ENCODE data around the gene XPC.

The XPC gene

DNA sequence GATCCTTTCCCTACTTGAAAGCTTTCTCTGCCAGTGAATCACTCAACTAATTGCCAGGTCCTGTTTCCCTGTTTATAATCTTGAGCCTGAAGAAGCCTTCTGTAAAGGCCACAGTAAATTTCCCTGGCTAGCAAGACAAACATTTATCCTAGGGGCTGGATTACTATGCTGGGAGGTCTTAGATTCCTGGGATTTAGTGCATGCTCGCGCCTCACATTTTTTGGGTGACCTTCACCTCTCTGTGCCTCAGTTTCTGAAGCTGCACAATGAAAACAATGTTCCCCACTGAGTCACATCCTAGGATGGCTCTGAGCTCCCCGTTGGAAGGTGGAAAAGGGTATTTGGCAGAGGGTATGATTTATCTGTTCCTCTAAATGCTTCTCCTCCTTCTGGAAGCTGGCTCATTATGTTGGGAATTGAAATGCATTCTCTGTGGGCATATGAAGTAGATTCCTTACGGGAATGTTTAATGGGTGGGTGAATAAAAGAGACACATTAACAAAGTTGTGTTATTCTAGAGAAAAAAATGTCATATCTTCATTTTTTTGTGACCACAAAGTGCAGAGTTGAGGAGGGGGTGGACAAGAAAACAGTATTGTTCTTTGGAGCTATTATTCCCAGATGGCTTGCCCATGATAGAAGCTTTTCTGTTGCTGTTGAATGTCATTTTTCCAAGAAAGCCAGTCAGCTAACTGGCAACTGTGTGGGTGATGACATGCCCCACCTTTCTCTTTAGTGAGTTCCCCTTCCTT is 32.6 kb upstream of the XPC start:
- H3K4me1 ChIP-seq (ENCODE audit: low read length), result no peaks in the 10 kb centered on the region
- no peaks in the 10 kb centered on the region for H3K27me3 ChIP-seq (ENCODE audit: low read depth, low read length)
- TF ChIP-seq, protein P1, sequence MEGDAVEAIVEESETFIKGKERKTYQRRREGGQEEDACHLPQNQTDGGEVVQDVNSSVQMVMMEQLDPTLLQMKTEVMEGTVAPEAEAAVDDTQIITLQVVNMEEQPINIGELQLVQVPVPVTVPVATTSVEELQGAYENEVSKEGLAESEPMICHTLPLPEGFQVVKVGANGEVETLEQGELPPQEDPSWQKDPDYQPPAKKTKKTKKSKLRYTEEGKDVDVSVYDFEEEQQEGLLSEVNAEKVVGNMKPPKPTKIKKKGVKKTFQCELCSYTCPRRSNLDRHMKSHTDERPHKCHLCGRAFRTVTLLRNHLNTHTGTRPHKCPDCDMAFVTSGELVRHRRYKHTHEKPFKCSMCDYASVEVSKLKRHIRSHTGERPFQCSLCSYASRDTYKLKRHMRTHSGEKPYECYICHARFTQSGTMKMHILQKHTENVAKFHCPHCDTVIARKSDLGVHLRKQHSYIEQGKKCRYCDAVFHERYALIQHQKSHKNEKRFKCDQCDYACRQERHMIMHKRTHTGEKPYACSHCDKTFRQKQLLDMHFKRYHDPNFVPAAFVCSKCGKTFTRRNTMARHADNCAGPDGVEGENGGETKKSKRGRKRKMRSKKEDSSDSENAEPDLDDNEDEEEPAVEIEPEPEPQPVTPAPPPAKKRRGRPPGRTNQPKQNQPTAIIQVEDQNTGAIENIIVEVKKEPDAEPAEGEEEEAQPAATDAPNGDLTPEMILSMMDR (IDR thresholded peaks at IDR 0.05; ENCODE audit: low read depth, low read length), result no peak
- no peak for TF ChIP-seq EZH2phosphoT487 (IDR thresholded peaks at IDR 0.05; ENCODE audit: low read depth)
- H2AFZ ChIP-seq (ENCODE audit: low read depth, low read length), result no peak overlapping the region
- H3K9ac ChIP-seq (ENCODE audit: low read length), result no peak overlapping the region
- H3K9me3 ChIP-seq (ENCODE audit: insufficient read depth, low read length), result no peaks in the 10 kb centered on the region
- no peaks in the 10 kb centered on the region for H3K79me2 ChIP-seq (ENCODE audit: low read length)
- no peak overlapping the region for H3K4me3 ChIP-seq (ENCODE audit: low read length)
- H3K4me2 ChIP-seq (ENCODE audit: low read length), result no peak overlapping the region
- H4K20me1 ChIP-seq (ENCODE audit: insufficient read depth, low read length), result no peaks in the 10 kb centered on the region
- H3K27ac ChIP-seq (ENCODE audit: low read length), result no peak overlapping the region
- H3K36me3 ChIP-seq (replicated peaks; ENCODE audit: low read depth, low read length), result no peaks in the 10 kb centered on the region

DNA sequence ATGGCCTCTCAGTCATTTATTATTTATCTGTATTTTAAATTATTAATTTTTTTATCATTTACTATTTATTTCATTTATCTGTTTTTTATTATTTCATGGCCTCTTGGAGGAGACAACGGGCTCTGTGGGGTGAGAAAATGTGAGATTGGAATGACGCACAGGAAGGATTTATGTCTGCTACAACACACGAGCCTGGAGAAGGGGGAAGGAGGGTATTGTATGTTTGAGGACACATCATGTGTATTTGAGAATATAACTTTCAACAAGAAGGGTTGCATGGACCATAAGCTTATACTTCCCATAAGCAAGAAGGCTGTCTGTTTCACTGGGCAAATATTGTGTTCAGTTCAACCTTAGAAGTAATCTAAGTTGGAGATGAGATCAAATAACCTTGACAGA is 31.9 kb upstream of the XPC start:
- Histone ChIP-seq H2AFZ (ENCODE audit: low read depth, low read length) (no peak overlapping the region), H3K4me2 (ENCODE audit: low read length) (no peak overlapping the region), H3K27ac (ENCODE audit: low read length) (no peak overlapping the region), H3K9ac (ENCODE audit: low read length) (no peak overlapping the region), H3K4me1 (ENCODE audit: low read length) (no peaks in the 10 kb centered on the region), H4K20me1 (ENCODE audit: insufficient read depth, low read length) (no peaks in the 10 kb centered on the region), H3K27me3 (ENCODE audit: low read depth, low read length) (no peaks in the 10 kb centered on the region), H3K36me3 (replicated peaks; ENCODE audit: low read depth, low read length) (no peaks in the 10 kb centered on the region), H3K79me2 (ENCODE audit: low read length) (no peaks in the 10 kb centered on the region), H3K4me3 (ENCODE audit: low read length) (no peak overlapping the region), H3K9me3 (ENCODE audit: insufficient read depth, low read length) (no peaks in the 10 kb centered on the region)
- TF ChIP-seq, protein P1 (IDR thresholded peaks at IDR 0.05; ENCODE audit: low read depth, low read length), result no peak
- TF ChIP-seq EZH2phosphoT487 (IDR thresholded peaks at IDR 0.05; ENCODE audit: low read depth), result no peak

DNA sequence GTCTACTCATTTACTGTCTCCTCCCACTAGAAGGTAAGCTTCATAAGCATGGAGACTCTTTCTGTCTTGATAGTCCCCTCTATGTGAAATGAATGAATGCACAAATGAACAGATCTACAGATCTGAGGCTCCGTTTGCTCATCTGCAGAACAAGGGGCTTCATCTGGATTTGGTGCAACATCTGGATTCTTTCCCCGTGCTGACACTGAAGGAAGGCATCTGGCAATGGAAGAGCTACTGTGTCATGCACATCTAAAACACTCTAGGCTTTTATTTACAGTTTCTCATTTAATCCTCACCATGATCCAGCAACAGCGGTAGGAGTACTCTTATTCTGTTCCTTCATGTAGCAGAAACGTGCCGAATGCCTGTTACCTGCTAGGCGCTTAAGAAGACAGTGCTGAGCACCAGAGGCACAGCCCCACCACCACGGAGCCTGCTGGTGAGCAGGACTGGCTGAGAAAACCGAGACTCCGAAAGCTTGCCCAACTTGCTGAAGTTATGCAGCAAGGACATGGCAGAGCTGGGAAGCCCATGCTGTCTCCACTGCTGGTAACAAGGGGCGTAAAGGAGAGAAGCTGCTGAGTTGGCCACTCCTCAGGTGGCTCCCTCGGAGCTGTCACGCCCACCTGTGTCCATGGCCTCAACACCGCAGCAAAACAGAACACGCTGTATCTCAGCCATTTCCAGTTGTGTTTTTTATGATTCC is 31.3 kb upstream of the XPC start:
- Histone ChIP-seq H3K79me2 (ENCODE audit: low read length) (no peaks in the 10 kb centered on the region), H3K36me3 (replicated peaks; ENCODE audit: low read depth, low read length) (no peaks in the 10 kb centered on the region), H2AFZ (ENCODE audit: low read depth, low read length) (no peak overlapping the region), H3K9me3 (ENCODE audit: insufficient read depth, low read length) (no peaks in the 10 kb centered on the region), H3K27me3 (ENCODE audit: low read depth, low read length) (no peaks in the 10 kb centered on the region), H4K20me1 (ENCODE audit: insufficient read depth, low read length) (no peaks in the 10 kb centered on the region), H3K4me2 (ENCODE audit: low read length) (no peak overlapping the region), H3K4me3 (ENCODE audit: low read length) (no peak overlapping the region), H3K27ac (ENCODE audit: low read length) (no peak overlapping the region), H3K9ac (ENCODE audit: low read length) (no peak overlapping the region), H3K4me1 (ENCODE audit: low read length) (no peaks in the 10 kb centered on the region)
- TF ChIP-seq, protein P1 (IDR thresholded peaks at IDR 0.05; ENCODE audit: low read depth, low read length), result no peak
- no peak for TF ChIP-seq EZH2phosphoT487 (IDR thresholded peaks at IDR 0.05; ENCODE audit: low read depth)

DNA sequence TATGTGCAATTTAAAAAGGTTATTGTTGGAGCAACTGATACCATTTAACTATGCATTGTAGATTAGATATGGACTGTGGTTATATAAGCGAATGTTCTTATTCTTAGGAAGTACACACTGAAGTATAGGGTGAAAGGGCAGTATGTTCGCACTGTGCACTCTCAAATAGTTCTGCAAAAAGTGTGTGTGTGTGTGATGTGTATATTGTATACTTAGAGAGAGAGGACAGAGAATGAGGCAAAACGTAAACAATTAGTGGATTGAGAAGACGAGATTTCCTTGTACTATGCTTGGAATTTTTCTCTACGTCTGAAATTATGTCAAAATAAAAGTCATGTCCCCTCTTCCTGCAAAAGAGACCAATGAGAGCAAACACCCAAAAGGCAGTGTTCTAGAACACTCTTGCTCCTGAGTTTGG is 30.6 kb upstream of the XPC start:
- Histone ChIP-seq H3K36me3 (replicated peaks; ENCODE audit: low read depth, low read length) (no peaks in the 10 kb centered on the region), H3K27ac (ENCODE audit: low read length) (no peak overlapping the region), H3K9me3 (ENCODE audit: insufficient read depth, low read length) (no peaks in the 10 kb centered on the region), H3K9ac (ENCODE audit: low read length) (no peak overlapping the region), H3K79me2 (ENCODE audit: low read length) (no peaks in the 10 kb centered on the region), H3K27me3 (ENCODE audit: low read depth, low read length) (no peaks in the 10 kb centered on the region), H3K4me1 (ENCODE audit: low read length) (no peaks in the 10 kb centered on the region), H2AFZ (ENCODE audit: low read depth, low read length) (no peak overlapping the region), H3K4me2 (ENCODE audit: low read length) (no peak overlapping the region), H4K20me1 (ENCODE audit: insufficient read depth, low read length) (no peaks in the 10 kb centered on the region), H3K4me3 (ENCODE audit: low read length) (no peak overlapping the region)
- TF ChIP-seq EZH2phosphoT487 (IDR thresholded peaks at IDR 0.05; ENCODE audit: low read depth), result no peak
- TF ChIP-seq, protein P1 (IDR thresholded peaks at IDR 0.05; ENCODE audit: low read depth, low read length), result no peak

Data from OCI-LY3 (cell line).